ENCODE measurements around the gene ARHGEF4. TPM values are rescaled to one million over a fixed set of nuclear protein-coding genes. Genes with fewer than 3 reads are reported as not detected.

ARHGEF4 gene
- total RNA-seq, 1 donor, result 1.5 TPM

- Histone ChIP-seq H3K4me1 (ENCODE audit: insufficient read depth, low read length) (no peaks in the 10 kb centered on the region), H3K9me3 (ENCODE audit: low read depth, low read length) (no peaks in the 10 kb centered on the region), H3K27me3 (ENCODE audit: insufficient read depth, low read length) (no peaks in the 10 kb centered on the region), H3K4me3 (ENCODE audit: low read length) (no peak overlapping the region)
Measured at GRCh38 chr2:130873700-130874346, 37.1 kb downstream of the ARHGEF4 start.

GRCh38 chr2:130874512-130874911 is 37.8 kb downstream of the ARHGEF4 start:
- Histone ChIP-seq H3K4me1 (ENCODE audit: insufficient read depth, low read length) (no peaks in the 10 kb centered on the region), H3K27me3 (ENCODE audit: insufficient read depth, low read length) (no peaks in the 10 kb centered on the region), H3K4me3 (ENCODE audit: low read length) (no peak overlapping the region), H3K9me3 (ENCODE audit: low read depth, low read length) (no peaks in the 10 kb centered on the region)

- no peaks in the 10 kb centered on the region for H3K9me3 ChIP-seq (ENCODE audit: low read depth, low read length)
- no peaks in the 10 kb centered on the region for H3K4me1 ChIP-seq (ENCODE audit: insufficient read depth, low read length)
- H3K4me3 ChIP-seq (ENCODE audit: low read length), result no peak overlapping the region
- H3K27me3 ChIP-seq (ENCODE audit: insufficient read depth, low read length), result no peaks in the 10 kb centered on the region
Measured at GRCh38 chr2:130875935-130876334, 39.2 kb downstream of the ARHGEF4 start.

GRCh38 chr2:130877258-130877657 is 40.5 kb downstream of the ARHGEF4 start:
- no peaks in the 10 kb centered on the region for H3K27me3 ChIP-seq (ENCODE audit: insufficient read depth, low read length)
- no peak overlapping the region for H3K4me3 ChIP-seq (ENCODE audit: low read length)
- no peaks in the 10 kb centered on the region for H3K9me3 ChIP-seq (ENCODE audit: low read depth, low read length)
- no peaks in the 10 kb centered on the region for H3K4me1 ChIP-seq (ENCODE audit: insufficient read depth, low read length)

GRCh38 chr2:130878316-130878715 is 41.6 kb downstream of the ARHGEF4 start:
- H3K4me3 ChIP-seq (ENCODE audit: low read length), result no peak overlapping the region
- no peaks in the 10 kb centered on the region for H3K27me3 ChIP-seq (ENCODE audit: insufficient read depth, low read length)
- H3K4me1 ChIP-seq (ENCODE audit: insufficient read depth, low read length), result no peaks in the 10 kb centered on the region
- no peaks in the 10 kb centered on the region for H3K9me3 ChIP-seq (ENCODE audit: low read depth, low read length)

- Histone ChIP-seq H3K9me3 (ENCODE audit: low read depth, low read length) (no peaks in the 10 kb centered on the region), H3K4me1 (ENCODE audit: insufficient read depth, low read length) (no peaks in the 10 kb centered on the region), H3K27me3 (ENCODE audit: insufficient read depth, low read length) (no peaks in the 10 kb centered on the region)
Measured at GRCh38 chr2:130878933-130879332, 42.2 kb downstream of the ARHGEF4 start.

GRCh38 chr2:130882111-130882690 is 45.5 kb downstream of the ARHGEF4 start:
- no peak overlapping the region for H3K4me3 ChIP-seq (ENCODE audit: low read length)
- H3K27me3 ChIP-seq (ENCODE audit: insufficient read depth, low read length), result no peaks in the 10 kb centered on the region
- no peaks in the 10 kb centered on the region for H3K4me1 ChIP-seq (ENCODE audit: insufficient read depth, low read length)
- no peaks in the 10 kb centered on the region for H3K9me3 ChIP-seq (ENCODE audit: low read depth, low read length)

More at GRCh38 chr2:130878933-130879332, 42.2 kb downstream of the ARHGEF4 start:
- H3K4me3 ChIP-seq (ENCODE audit: low read length), result no peak overlapping the region

- Histone ChIP-seq H3K4me1 (ENCODE audit: insufficient read depth, low read length) (no peaks in the 10 kb centered on the region), H3K9me3 (ENCODE audit: low read depth, low read length) (no peaks in the 10 kb centered on the region), H3K27me3 (ENCODE audit: insufficient read depth, low read length) (no peaks in the 10 kb centered on the region), H3K4me3 (ENCODE audit: low read length) (no peak overlapping the region)
Measured at GRCh38 chr2:130882991-130883390, 46.3 kb downstream of the ARHGEF4 start.

- no peaks in the 10 kb centered on the region for H3K4me1 ChIP-seq (ENCODE audit: insufficient read depth, low read length)
- no peaks in the 10 kb centered on the region for H3K27me3 ChIP-seq (ENCODE audit: insufficient read depth, low read length)
- H3K4me3 ChIP-seq (ENCODE audit: low read length), result no peak overlapping the region
- no peaks in the 10 kb centered on the region for H3K9me3 ChIP-seq (ENCODE audit: low read depth, low read length)
Measured at GRCh38 chr2:130883496-130883895, 46.8 kb downstream of the ARHGEF4 start.

- Histone ChIP-seq H3K4me1 (ENCODE audit: insufficient read depth, low read length) (no peaks in the 10 kb centered on the region), H3K27me3 (ENCODE audit: insufficient read depth, low read length) (no peaks in the 10 kb centered on the region), H3K9me3 (ENCODE audit: low read depth, low read length) (no peaks in the 10 kb centered on the region), H3K4me3 (ENCODE audit: low read length) (no peak overlapping the region)
Measured at GRCh38 chr2:130884013-130884412, 47.3 kb downstream of the ARHGEF4 start.

GRCh38 chr2:130884503-130884902 is 47.8 kb downstream of the ARHGEF4 start:
- no peaks in the 10 kb centered on the region for H3K27me3 ChIP-seq (ENCODE audit: insufficient read depth, low read length)
- no peaks in the 10 kb centered on the region for H3K9me3 ChIP-seq (ENCODE audit: low read depth, low read length)
- no peaks in the 10 kb centered on the region for H3K4me1 ChIP-seq (ENCODE audit: insufficient read depth, low read length)
- H3K4me3 ChIP-seq (ENCODE audit: low read length), result no peak overlapping the region

GRCh38 chr2:130887643-130888042 is 50.9 kb downstream of the ARHGEF4 start:
- no peak overlapping the region for H3K4me3 ChIP-seq (ENCODE audit: low read length)
- no peaks in the 10 kb centered on the region for H3K27me3 ChIP-seq (ENCODE audit: insufficient read depth, low read length)
- H3K4me1 ChIP-seq (ENCODE audit: insufficient read depth, low read length), result no peaks in the 10 kb centered on the region
- H3K9me3 ChIP-seq (ENCODE audit: low read depth, low read length), result no peaks in the 10 kb centered on the region

- no peaks in the 10 kb centered on the region for H3K27me3 ChIP-seq (ENCODE audit: insufficient read depth, low read length)
- H3K4me1 ChIP-seq (ENCODE audit: insufficient read depth, low read length), result no peaks in the 10 kb centered on the region
- H3K9me3 ChIP-seq (ENCODE audit: low read depth, low read length), result no peaks in the 10 kb centered on the region
- no peak overlapping the region for H3K4me3 ChIP-seq (ENCODE audit: low read length)
Measured at GRCh38 chr2:130890941-130891669, 54.4 kb downstream of the ARHGEF4 start.

- Histone ChIP-seq H3K4me3 (ENCODE audit: low read length) (no peak overlapping the region), H3K27me3 (ENCODE audit: insufficient read depth, low read length) (no peaks in the 10 kb centered on the region), H3K9me3 (ENCODE audit: low read depth, low read length) (no peaks in the 10 kb centered on the region), H3K4me1 (ENCODE audit: insufficient read depth, low read length) (no peaks in the 10 kb centered on the region)
Measured at GRCh38 chr2:130891966-130892365, 55.3 kb downstream of the ARHGEF4 start.

Data from mononuclear cell (primary cell).